K562 (cell line): ENCODE measurements around the gene RTF1. TPM values are rescaled to one million over a fixed set of nuclear protein-coding genes. Genes with fewer than 3 reads are reported as not detected.

Experiments used
- ATAC-seq: fragments of 200-7000 bp; cut with Tn5 transposase; 3 replicates; pipeline ENCODE4 v1.9.1; 2020; ENCODE audit warnings: moderate library complexity
- BruUV-seq: library from RNA; stranded (reverse); fragments of 400-500 nt; replicated peaks from 2 replicates; lab custom pipeline; 2021; lab: Mats Ljungman, UMichigan
- CTCF ChIA-PET: fragments of 300-600 bp; formaldehyde crosslinking; extraction: SDS; loops from one replicate; lab custom pipeline; 2021; ENCODE audit warnings: low intra/inter-chr PET ratio; lab: Yijun Ruan, JAX
- POLR2A ChIA-PET: fragments of 300-600, 350-650 bp; sonication (Branson Sonifier 250); formaldehyde crosslinking; extraction: SDS; loops from one replicate; lab custom pipeline; 2021; ENCODE audit warnings: antibody characterized with exemption, inconsistent platforms; lab: Yijun Ruan, JAX
- DNase-seq, 4 experiments: peaks; one replicate each; pipeline versions ENCODE4 v3.0.0 to v3.0.0-alpha.2; 2011 to 2018; ENCODE audit warnings: low spot score in 3 of 4, mixed read lengths in 3 of 4; ENCODE audit errors: extremely low read depth in 1 of 4
- FAIRE-seq: peaks from 2 replicates; lab custom pipeline; 2011; peaks lifted over from hg19 to GRCh38; lab: Jason Lieb, UNC
- H2AFZ ChIP-seq: 2 replicates; pipeline ENCODE4 v1.6.0; 2011; ENCODE audit warnings: low read depth, low read length, control low read depth, inconsistent platforms
- H3K27ac ChIP-seq: fragments of 200-600 bp; 3 replicates; pipeline ENCODE4 v1.8.0; 2011; ENCODE audit warnings: low read depth, mild to moderate bottlenecking, control low read depth, inconsistent platforms, low read length, moderate library complexity, mixed read lengths; ENCODE audit errors: extremely low read depth
- H3K27me3 ChIP-seq, 2 experiments: fragments of 300-600 bp in 1 of 2; 2 replicates in 1 of 2; 3 replicates in 1 of 2; pipeline versions ENCODE4 v1.6.0 to v1.8.0; 2011; ENCODE audit warnings: inconsistent platforms in 2 of 2, low read length in 2 of 2, mild to moderate bottlenecking in 1 of 2, mixed read lengths in 1 of 2, moderate library complexity in 1 of 2; ENCODE audit not compliant: control insufficient read depth in 2 of 2, insufficient read depth in 2 of 2
- H3K36me3 ChIP-seq: fragments of 300-600 bp; 3 replicates; pipeline ENCODE4 v1.8.0; 2011; ENCODE audit warnings: mild to moderate bottlenecking, low read length, inconsistent platforms; ENCODE audit not compliant: control insufficient read depth, insufficient read depth
- H3K4me1 ChIP-seq, 2 experiments: fragments of 200-600 bp in 1 of 2; replicated peaks in 1 of 2; 2 replicates in 1 of 2; 3 replicates in 1 of 2; pipeline versions ENCODE4 v1.5.1 to v1.8.0; 2011; ENCODE audit warnings: inconsistent platforms in 2 of 2, low read length in 2 of 2, mild to moderate bottlenecking in 1 of 2, mixed read lengths in 1 of 2, moderate library complexity in 1 of 2; ENCODE audit not compliant: control insufficient read depth in 2 of 2, insufficient read depth in 2 of 2
- H3K4me2 ChIP-seq: 2 replicates; pipeline ENCODE4 v1.6.1; 2011; ENCODE audit warnings: low read length, control low read depth, inconsistent platforms, mixed read lengths; ENCODE audit not compliant: insufficient read depth
- H3K4me3 ChIP-seq: fragments of 200-600 bp; sonication (generic), shearing (Covaris generic); 2 replicates; pipeline ENCODE4 v1.5.1; 2016; ENCODE audit warnings: control low read depth, inconsistent platforms
- H3K79me2 ChIP-seq: fragments of 200-600 bp; 3 replicates; pipeline ENCODE4 v1.8.0; 2011; ENCODE audit warnings: low read length, inconsistent platforms; ENCODE audit not compliant: control insufficient read depth, insufficient read depth
- H3K9ac ChIP-seq, 2 experiments: 2 replicates each; pipeline versions ENCODE4 v1.6.0 to v1.6.1; 2011; ENCODE audit warnings: low read depth in 2 of 2, low read length in 2 of 2, control low read depth in 1 of 2, inconsistent platforms in 1 of 2, mild to moderate bottlenecking in 1 of 2, mixed read lengths in 1 of 2; ENCODE audit not compliant: insufficient read depth in 1 of 2
- H3K9me1 ChIP-seq: one replicate; pipeline ENCODE4 v1.6.0; 2011; ENCODE audit warnings: inconsistent platforms, mild to moderate bottlenecking, low read length, moderate library complexity; ENCODE audit not compliant: control insufficient read depth, insufficient read depth
- H3K9me3 ChIP-seq: replicated peaks from 2 replicates; pipeline ENCODE4 v1.5.1; 2011; ENCODE audit warnings: low read depth, low read length, inconsistent platforms; ENCODE audit not compliant: control insufficient read depth, insufficient read depth
- H4K20me1 ChIP-seq: replicated peaks from 2 replicates; pipeline ENCODE4 v1.6.1; 2011; ENCODE audit warnings: low read length, inconsistent platforms, mixed read lengths; ENCODE audit not compliant: control insufficient read depth, insufficient read depth
- CBX1 ChIP-seq: sonication (generic); IDR thresholded peaks from 2 replicates; pipeline ENCODE4 v1.6.1; 2016; ENCODE audit warnings: antibody characterized with exemption, low read depth, mild to moderate bottlenecking
- E4F1 ChIP-seq: fragments of 250-450 bp; sonication (Bioruptor Pico); IDR thresholded peaks from 2 replicates; pipeline ENCODE4 v1.5.0; 2021; ENCODE audit warnings: mild to moderate bottlenecking, borderline replicate concordance
- ETS1 ChIP-seq: conservative IDR thresholded peaks from 2 replicates; pipeline ENCODE4 v1.6.1; 2011; ENCODE audit warnings: low read depth, mild to moderate bottlenecking, low read length; ENCODE audit not compliant: control insufficient read depth
- ETS2 ChIP-seq: IDR thresholded peaks from 2 replicates; pipeline ENCODE4 v1.6.1; 2016; ENCODE audit warnings: borderline replicate concordance, missing genetic modification characterization, mild to moderate bottlenecking, moderate library complexity, missing compliant biosample characterization; ENCODE audit not compliant: poor library complexity, severe bottlenecking
- HEY1 ChIP-seq: fragments of 250-450 bp; sonication (Bioruptor Pico); IDR thresholded peaks from 2 replicates; pipeline ENCODE4 v1.5.0; 2020; ENCODE audit warnings: mild to moderate bottlenecking, moderate library complexity, borderline replicate concordance
- KHSRP ChIP-seq: fragments of 450-650 bp; IDR thresholded peaks from 2 replicates; pipeline ENCODE4 v1.6.1; 2017
- MCM3 ChIP-seq: fragments of 450-650 bp; IDR thresholded peaks from 2 replicates; pipeline ENCODE4 v1.6.1; 2016
- NR4A1 ChIP-seq, 2 experiments: fragments of 250-450 bp in 1 of 2; fragments of 450-650 bp in 1 of 2; sonication (Bioruptor Pico) in 1 of 2; IDR thresholded peaks; 2 replicates each; pipeline versions ENCODE4 v1.4.0 to v1.6.1; 2016 to 2020; ENCODE audit warnings: mild to moderate bottlenecking in 2 of 2, missing compliant biosample characterization in 1 of 2, missing genetic modification characterization in 1 of 2, moderate library complexity in 1 of 2
- POLR2H ChIP-seq: IDR thresholded peaks from 2 replicates; pipeline ENCODE4 v1.6.1; 2016; ENCODE audit warnings: missing genetic modification characterization, low read depth, mild to moderate bottlenecking, control low read depth, missing compliant biosample characterization, moderate library complexity
- PRMT5 ChIP-seq: sonication (generic); formaldehyde crosslinking; IDR thresholded peaks from 2 replicates; pipeline ENCODE4 v1.5.0; 2020; ENCODE audit warnings: missing genetic modification reagents
- TAF7 ChIP-seq: fragments of 450-650 bp; IDR thresholded peaks from 2 replicates; pipeline ENCODE4 v1.6.1; 2016; ENCODE audit warnings: missing genetic modification characterization, missing compliant biosample characterization
- ZFP1 ChIP-seq: fragments of 450-650 bp; formaldehyde crosslinking; IDR thresholded peaks from 2 replicates; pipeline ENCODE4 v1.4.0; 2020; ENCODE audit warnings: mild to moderate bottlenecking, mixed read lengths
- ZNF586 ChIP-seq: fragments of 450-650 bp; formaldehyde crosslinking; conservative IDR thresholded peaks from 2 replicates; pipeline ENCODE4 v1.4.0; 2020; ENCODE audit warnings: mild to moderate bottlenecking, moderate library complexity
- WGBS: fragments of 100-300 bp; shearing (Covaris generic); methylation state at CpG from one replicate; pipeline ENCODE4 v1.1.6; 2016; ENCODE audit warnings: low coverage, mixed read lengths; ENCODE audit not compliant: insufficient coverage; ENCODE audit errors: missing lambda C conversion rate; 5-methylcytosine and 5-hydroxymethylcytosine counted together
- in situ Hi-C: fragments of 300-500 bp; cut with MboI; formaldehyde crosslinking; loops from 4 replicates; pipeline ENCODE4 v1.15.0; 2018; ENCODE audit warnings: inconsistent platforms, mixed read lengths
- intact Hi-C: fragments of 100-400 bp; cut with micrococcal nuclease; formaldehyde crosslinking; loops from 2 replicates; pipeline ENCODE4 v1.14.2; 2022
- polyA plus RNA-seq, 8 experiments: library from polyadenylated mRNA; depleted of rRNA in 4 of 8; stranded (reverse) in 5 of 8; unstranded in 3 of 8; fragments of >200 nt; fragmentation: Nextera tagmentation in 2 of 8; fragmentation: Illumina TruSeq in 1 of 8; extraction: Ambion mirVana in 2 of 8; extraction: Trizol in 1 of 8; gene quantifications; 2 replicates each; pipeline versions ENCODE4 v1.2.1 to v1.2.3, GENCODE V29; 2011 to 2014; ENCODE audit warnings: inconsistent platforms in 1 of 8, missing spikeins in 1 of 8
- total RNA-seq, 7 experiments: library from RNA; depleted of rRNA in 6 of 7; stranded (reverse); fragments of >200 nt in 6 of 7; fragmentation: Illumina TruSeq in 2 of 7; extraction: Trizol in 2 of 7; gene quantifications; 2 replicates each; pipeline versions ENCODE4 v1.2.1 to v1.2.3, GENCODE V29; 2011 to 2021; ENCODE audit warnings: low replicate concordance in 1 of 7

The RTF1 gene
- total and polyA plus RNA-seq, 9 of the 15 experiments (the other 6 are each of a cell fraction or from before 2014, with no cell fraction given) = 7.6 to 69.5 (median 31.5) TPM

- no peaks in the 10 kb centered on the region for H3K9me3 ChIP-seq
- H3K9me1 ChIP-seq = no peaks in the 10 kb centered on the region
- H3K9ac ChIP-seq = peak overlapping the region; percentile 61 to 94
- H3K27me3 ChIP-seq = no peaks in the 10 kb centered on the region
- in situ Hi-C loops = no loop called here
- peak; percentile 68 to 82 (median 78) for DNase-seq
- ChIA-PET POLR2A (interaction anchor here (0.6 to 0.7 kb wide), 2 partner anchors 12 to 32 kb away, joined by 3 read pairs; no protein-coding TSS in a partner anchor), CTCF (no interaction called here)
- WGBS = 1% methylated on average over 39 of the region's 77 CpGs
- H4K20me1 ChIP-seq = no peaks in the 10 kb centered on the region
- H3K79me2 ChIP-seq = peaks cover 36% of the 10 kb centered on the region
- H2AFZ ChIP-seq = peak overlapping the region; percentile 82
- 0 out of 3 replicates have a peak, but pooled peaks cover 6% of the 10 kb centered on the region for H3K36me3 ChIP-seq
- H3K4me2 ChIP-seq = peak overlapping the region; percentile 90
- BruUV-seq = no TSS peak
- peak; percentile 20 for ATAC-seq
- peaks cover 24 to 42% of the 10 kb centered on the region in 2 experiments for H3K4me1 ChIP-seq
- H3K4me3 ChIP-seq = peak overlapping the region; percentile 60
- intact Hi-C loops = loop anchor here (2.0 to 5.0 kb wide), 2 partner anchors 18 to 478 kb away; partner anchors contain the start of genes EHD4 and LTK
- no peak for FAIRE-seq
- H3K27ac ChIP-seq = peak overlapping the region; percentile 74
- TF ChIP-seq TAF7 = no peak
- TF ChIP-seq ZNF586 (CRISPR knock-in tag) = no peak
- no peak for TF ChIP-seq E4F1 (CRISPR knock-in tag)
- TF ChIP-seq NR4A1 (CRISPR knock-in tag; IDR thresholded peaks at IDR 0.05) = no peak
- 0 out of 2 replicates have a peak, but pooled peaks have one; percentile 28 for TF ChIP-seq NR4A1 (tag; IDR thresholded peaks at IDR 0.05)
- TF ChIP-seq HEY1 (CRISPR knock-in tag) = no peak
- no peak for TF ChIP-seq ZFP1
- no peak for TF ChIP-seq ETS2 (tag)
- 0 out of 2 replicates have a peak, but pooled peaks have one; percentile 53 for TF ChIP-seq CBX1
- TF ChIP-seq POLR2H = no peak
- no peak for TF ChIP-seq PRMT5 (CRISPR knock-in tag)
- TF ChIP-seq MCM3 = no peak
- no peak for TF ChIP-seq ETS1
- TF ChIP-seq KHSRP = no peak
Measured at GRCh38 chr15:41494190-41494921, 77.5 kb downstream of the RTF1 start.
